NCI-H2107 (cell line): ENCODE data around the gene SLC35A2.

ENCODE experiments used
- DNase-seq: peaks from one replicate; lab custom pipeline; 2025; lab: John Stamatoyannopoulos, UW

SLC35A2 gene

DNA sequence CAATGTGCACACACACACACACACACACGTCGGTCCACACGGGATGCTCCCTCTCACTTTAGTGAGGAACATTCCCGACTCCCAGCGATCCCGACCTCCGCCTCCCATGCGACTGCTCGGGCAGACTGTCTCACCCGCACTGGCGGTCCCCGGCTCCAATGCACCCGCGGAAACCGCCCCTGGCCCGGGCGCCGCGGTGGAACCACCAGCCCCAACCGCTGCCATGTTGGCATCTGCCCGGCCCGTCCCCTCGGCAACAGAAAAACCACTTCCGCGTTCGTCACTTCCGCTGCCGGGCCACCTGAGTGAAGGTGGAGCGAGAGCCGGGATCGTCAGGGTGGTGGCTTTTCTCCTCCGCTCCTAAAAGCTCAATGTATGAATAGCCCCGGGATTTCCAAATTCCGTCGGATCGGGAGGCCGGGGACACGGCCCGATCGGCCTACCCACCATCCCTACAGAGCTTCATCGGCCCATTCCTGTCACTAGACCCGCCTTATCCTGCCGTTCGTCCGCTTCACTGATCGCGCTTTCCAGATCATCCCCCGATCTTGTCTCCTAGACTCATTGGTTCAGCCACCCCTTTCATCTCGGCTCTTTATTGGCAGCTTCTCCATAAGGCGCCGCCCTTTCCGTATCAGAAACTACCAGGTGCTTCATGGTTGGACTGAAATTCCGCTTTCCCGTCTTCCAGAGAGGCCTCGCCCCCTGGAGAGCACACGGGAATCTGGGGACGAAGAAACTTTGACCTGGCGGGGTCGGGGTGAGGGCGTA, at the start of gene SLC35A2:
TSS of gene SLC35A2 (minus strand) at position 235 of the 771 bp plus-strand sequence. CDS start at position 225, 10 bp downstream.
- peak; percentile 74 for DNase-seq

DNA sequence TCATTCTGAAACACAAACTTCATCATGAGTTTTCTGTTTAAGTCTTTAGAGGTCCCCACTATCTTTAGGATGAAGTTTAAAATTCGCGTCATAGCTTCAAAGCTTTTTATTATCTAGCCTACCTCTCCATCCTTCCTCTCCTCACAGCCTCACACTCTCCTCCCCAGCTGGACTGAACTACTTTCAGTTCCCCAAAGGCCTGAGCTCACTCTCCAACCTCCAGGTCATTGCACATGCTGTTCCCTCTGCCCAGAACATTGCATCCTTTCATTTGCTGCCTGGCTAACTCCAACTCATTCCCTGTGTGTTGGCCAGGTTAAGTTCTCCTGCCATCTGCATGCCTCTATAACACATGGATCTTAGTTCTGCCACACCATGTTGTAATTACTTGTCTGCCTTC, 48.8 kb upstream of the SLC35A2 start:
- no peak for DNase-seq

DNA sequence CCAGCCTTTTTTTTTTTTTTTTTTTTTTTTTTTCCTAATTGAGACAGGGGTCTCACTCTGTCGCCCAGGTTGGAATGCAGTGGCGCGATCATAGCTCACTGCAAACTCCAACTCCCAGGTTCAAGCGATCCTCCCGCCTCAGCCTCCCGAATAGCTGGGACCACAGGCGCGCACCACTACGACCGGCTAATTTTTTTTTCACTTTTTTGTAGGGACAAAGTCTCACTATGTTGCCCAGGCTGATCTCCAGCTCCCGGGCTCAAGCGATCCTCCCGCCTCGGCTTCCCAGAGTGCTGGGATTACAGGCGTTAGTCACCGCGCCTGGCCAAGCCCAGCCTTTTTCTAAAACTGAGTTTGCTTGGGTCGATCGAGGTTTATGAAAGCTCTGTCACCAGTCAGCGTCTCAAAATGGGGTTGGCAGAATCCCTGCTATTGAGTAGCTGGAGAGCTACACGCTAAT, 47.2 kb upstream of the SLC35A2 start:
- DNase-seq, result no peak

DNA sequence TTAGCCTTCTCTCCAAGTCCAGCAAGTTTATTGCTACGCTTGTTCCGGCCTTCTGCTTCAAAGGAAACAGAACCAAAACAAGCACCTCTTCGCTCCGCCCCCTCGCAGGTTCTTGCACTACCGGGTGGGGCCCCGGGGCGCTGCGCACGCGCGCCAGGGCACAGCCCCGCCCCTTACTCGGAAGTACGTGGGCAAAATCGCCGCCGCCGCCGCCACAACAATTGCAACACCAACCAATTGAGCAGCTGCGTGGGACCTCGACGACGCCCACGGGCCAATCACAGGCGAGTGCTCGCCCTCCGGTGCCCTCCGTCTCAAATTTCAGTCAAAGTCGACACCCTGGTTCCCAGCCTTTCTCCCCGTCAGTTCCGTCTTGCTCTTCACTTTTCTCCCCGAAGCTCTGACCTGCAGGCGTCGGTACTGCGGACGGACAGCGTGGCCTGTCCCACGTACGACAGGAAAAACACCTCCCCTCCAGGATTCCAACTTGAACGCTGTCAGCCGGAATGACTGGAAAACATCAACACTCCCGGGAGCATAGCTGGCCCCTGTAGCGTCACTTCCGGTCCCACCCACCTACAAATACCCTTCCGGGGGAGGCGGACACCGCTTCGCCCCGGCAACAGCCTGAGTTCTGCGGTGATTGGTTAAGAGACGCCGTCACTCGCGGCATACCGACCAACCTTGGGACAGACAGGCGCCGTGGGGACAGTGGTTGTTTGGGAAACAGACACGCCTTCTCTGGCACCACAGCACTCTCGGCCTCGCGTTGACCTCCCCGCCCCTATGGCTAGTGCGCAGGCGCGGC, 46.6 kb upstream of the SLC35A2 start:
- DNase-seq, result peak; percentile 95

DNA sequence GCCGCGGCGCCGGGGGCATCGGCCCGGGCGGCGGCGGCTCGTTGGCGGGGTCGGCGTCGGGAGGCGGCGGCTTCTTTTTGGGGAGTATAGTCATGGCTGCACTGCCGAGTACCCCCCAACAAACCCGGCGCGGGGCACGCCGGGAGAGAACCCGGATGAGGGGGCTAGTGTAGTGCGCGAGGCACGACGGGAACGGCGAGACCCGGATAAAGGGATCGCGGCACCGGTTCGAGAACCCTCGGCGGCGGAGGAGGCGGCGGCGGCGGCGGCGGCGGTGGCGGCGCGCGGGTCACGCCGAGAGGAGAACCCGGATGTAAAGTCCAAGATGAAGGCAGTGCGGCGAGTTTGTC, 46.0 kb upstream of the SLC35A2 start, which contains the start of gene OTUD5:
TSS of gene OTUD5 (minus strand) at position 131 of the 350 bp plus-strand sequence. CDS start at position 94, 37 bp downstream.
- peak; percentile 76 for DNase-seq

DNA sequence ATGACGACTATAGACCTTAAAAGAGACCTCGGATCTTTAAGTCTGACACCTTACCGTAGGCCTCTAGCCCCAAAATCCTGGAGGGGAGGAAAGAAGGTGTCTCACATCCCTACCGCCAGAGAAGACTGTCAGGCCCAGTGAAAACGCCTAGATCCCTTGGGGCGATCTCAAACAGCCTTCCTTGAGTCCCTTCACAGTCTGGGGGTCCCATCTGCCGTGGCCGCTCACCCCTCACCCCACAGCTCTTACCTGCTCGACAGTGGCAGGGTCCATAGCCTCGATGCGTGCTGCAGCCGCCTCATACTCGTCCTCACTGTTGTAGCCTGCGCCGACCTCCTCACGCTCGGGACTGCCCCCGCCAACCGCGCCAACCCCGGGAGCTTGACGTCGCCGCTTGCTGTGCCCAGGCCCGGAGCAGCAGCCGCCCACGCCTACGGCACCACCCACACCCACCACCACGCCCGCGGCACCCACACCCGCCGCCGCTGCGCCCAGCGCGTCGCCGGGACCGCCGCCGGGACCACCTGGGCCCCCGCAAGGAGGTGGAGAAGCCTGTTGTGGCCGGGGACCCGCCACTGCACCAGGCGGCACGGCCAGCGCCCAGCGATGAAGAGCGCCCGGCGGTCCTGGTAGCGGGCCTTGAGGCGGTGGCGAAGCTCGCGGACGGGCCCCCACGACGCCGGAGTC, 45.4 kb upstream of the SLC35A2 start:
- no peak for DNase-seq

DNA sequence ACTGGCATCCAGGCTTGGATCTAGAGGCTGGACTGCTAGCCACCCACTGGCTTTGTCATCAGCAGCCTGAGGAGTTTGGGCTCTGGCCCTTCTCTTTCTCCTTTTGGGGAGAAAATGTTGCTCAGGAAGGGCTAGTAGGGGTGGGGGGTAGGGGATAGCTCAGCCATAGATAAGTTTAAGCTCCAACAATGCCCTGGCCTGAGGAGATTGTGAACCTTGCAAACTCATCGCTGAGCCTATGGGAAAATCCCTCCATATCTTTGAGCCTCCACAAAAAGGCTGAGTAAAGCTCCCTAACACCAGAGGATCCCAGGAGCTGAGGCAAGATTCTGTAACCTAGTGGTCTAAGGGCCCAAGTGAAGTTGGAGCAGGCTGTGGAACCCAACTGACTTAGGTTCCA, 37.1 kb upstream of the SLC35A2 start:
- no peak for DNase-seq

DNA sequence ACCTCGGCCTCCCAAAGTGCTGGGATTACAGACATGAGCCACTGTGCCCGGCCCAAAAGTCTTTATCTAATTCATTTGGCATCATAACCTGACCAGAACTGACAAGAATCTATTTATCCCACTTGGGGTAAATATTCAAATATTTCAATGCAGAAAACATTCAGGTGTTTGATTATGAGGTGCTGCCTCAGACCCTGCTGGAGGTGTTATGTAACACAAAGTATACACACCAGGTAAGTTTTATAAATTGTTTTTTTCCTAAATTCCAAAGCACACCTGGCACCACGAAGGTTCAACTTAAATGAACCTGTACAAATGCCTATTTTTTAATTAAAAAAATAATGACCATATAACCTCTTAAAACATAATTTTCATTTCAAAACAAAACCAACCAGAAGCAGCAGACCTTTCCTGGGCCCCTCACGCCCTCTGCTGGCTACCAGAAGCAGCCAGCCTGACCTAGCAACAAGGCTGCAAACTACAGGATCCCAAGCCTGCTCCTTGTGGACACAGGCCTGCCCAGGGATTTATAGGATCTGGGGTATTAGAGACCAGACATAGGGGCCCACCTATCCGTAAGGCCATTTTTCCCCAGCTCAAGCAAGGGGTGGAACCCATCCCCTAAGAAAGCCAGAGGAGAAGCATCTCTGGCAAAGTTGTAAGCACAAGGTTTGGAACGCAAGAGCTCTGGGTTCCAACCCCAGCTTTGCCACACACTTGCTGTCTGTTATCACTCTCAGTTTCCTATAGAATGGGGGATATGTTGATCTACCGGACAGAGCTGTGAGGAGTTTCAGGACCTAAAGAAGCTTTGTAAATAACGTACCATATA, 34.3 kb upstream of the SLC35A2 start:
- DNase-seq, result no peak

DNA sequence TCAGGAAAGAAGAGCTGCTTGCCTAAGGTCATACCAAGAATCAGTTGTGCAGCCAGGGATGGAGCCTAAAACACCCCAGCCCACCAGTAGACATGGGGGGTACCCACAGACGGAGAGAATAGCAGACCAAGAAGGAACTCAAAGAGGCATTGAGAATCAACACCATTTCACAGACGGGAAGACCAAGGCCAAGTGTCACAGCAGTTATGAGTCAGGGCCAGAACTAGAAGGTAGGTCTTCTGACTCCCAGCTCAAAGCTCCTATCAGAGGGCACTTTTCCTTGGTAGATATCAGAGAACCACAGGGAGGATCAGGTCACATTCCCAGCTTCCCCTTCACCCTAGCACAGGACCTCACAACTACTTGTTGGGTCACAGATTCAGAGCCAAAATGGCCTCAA, 31.4 kb upstream of the SLC35A2 start:
- no peak for DNase-seq

DNA sequence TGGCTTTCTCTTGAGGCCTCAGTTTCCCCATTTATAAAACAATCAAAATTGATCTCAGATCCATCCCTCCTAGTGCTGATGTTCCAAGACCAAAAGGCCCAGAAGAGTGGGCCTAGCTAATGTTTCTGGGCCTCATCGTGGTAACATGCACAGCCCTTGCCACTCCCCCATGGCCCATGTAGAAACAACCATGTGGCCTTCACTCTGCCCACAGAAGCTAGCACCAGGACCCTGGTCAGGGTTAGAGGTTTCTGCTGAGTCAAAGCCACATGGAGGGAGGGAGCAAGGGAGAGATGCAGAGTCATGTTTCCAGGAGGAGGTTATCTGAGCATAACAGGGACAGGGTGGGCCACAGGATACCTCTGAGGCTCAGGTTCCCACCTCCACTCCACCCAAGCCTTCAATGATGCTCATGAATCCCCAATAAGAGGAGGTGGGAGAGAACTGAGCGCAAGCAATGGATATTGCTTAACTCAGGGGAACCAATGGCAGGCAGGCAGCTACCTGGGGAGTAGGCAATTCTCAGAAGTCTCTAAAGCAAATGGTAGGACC, 29.0 kb upstream of the SLC35A2 start:
- no peak for DNase-seq

DNA sequence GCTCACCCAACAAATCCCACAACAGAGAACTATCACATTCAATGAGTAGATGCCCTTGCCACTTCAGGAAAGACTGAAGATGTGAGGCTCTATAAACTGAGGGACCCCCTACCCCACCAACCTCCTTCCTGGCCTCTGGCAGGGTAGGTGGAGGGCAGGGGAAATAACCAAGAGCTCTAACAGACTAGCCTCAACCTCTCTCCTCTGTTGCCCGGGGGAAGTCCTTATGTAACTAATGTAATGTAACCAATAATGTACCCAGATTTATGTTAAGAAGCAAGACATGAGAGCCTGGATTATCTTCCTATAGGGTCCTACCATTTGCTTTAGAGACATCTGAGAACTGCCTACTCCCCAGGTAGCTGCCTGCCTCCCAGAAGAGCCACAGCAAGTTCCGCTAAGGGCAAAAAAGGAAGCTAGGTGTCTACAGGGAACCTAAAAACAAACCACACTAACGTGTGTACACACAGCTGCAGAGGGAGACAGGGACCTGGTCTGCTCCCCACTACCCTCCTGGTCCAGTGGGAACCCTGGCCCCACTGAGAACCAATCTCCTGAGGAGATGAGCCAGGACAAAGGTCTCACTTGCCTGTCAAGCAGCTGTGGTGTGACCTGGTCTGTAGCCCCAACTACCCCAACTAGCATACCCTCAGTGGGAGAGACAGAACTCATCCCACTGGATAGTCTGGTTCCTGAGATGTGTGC, 28.2 kb upstream of the SLC35A2 start:
- DNase-seq, result no peak

DNA sequence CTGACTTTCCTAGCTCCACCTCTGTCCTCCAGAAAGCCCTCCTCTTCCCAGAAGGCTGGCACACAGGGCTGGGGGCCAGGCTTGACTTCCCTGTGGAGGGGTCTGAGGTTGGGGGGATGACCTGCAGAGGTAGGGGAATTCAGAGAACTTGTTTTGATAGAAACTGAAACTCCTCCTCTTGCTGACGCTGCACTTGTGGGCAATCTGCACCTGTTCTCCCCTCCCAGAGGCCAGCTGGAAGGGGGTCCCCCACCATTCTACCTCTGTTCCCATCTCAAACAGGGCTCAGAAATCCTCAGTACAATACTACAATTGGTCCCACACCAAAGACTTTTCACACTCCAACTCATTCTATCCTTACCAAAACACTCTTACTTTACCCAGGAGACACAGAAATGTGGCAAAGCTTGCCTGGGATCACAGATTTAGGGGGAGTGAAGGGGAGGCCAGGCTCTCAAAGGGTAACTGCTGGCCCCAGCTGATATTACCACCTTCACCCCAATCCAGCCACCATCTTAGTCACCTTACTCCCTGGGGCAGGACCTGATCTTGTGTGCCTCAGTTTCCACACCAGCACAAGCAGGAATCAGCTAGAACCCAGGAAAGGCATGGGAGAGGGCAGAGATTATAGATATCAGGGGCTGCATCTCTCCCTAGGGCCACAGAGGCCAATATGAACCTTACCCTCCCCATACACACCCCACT, 27.4 kb upstream of the SLC35A2 start:
- no peak for DNase-seq

DNA sequence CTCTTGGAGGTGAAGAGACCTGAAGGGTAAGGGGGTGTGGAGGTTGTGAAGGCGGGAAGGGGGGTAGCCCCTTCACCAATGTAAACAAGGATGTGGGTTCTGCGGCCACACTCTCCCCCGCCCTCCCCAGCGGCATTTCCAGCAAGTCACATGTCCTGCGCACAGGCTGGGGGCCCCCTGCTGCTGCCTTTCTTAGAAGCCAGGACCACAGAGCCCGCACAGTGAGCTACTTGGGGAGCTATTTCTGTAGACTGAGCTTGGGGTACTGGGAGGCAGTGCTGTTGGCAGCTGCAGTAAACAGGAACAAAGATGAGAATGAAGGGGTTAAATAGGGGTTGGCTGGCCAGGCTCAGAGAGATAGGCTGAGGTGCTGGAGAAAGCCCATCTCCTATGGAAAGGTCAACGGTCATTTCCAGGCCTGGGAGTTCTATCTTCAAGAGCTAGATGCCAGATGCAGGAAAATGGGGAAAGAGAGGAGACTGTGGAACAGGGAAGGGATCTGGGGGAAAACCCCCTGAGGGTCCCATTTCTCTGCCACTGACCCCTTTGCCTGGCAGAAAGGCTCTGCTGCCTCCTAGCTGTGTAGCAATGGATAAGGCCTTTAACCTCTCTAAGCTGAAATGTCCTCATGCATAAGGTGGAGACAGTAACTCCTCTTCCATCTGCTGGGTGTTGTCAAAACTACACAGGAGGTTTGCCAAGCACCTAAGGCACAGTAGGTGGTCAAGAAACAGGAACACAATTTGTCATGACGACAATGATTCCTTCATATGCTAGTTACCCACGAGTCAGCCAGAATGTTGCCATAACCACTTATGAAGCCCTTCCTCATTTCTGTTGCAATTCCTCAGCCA, 25.8 kb upstream of the SLC35A2 start:
- DNase-seq, result no peak

DNA sequence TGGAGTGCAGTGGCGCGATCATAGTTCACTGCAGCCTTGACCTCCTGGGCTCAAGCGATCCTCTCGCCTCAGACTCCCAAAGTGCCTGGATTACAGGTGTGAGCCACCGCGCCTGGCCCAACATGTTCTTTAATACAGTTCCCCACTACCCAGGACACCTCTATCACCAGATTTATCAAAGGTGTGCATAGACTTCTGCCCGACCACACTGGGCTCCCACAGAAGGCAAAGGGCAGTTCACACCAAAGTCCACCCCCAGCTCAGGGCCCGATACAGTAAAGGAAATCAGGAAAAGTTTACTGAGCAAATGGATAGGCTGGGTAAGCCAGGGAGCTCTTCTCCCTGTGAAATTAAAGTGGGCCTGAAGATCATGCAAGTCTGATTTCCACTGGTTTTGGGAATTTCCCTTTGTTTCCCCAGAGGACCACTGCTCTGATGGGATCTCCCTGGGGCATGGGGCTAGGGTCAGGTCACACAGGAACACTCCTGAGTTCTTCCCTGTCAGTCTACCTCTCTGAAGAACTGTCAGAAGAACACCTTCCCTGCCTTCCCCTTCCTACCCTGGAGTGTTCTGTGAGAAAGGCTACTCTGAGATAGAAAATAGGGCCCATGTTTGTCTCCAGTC, 25.1 kb upstream of the SLC35A2 start:
- no peak for DNase-seq

DNA sequence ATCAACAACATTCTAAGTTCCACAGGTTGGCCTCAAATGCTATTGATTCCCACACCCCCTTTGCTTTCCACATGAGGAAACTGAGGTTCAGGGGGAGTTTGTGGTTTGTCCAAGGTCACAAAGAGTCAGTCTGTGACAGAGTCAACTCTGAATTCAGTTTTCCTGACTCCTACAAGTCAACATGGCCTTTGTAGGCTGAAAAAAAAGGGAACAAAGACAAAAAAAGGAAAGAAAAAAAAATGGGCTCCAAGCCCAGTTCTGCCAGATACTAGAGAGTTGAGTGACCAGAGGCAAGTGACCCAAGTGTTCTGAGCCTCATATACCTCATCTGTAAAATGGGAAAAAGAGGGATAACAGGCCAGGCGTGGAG, 23.8 kb upstream of the SLC35A2 start:
- DNase-seq, result no peak

DNA sequence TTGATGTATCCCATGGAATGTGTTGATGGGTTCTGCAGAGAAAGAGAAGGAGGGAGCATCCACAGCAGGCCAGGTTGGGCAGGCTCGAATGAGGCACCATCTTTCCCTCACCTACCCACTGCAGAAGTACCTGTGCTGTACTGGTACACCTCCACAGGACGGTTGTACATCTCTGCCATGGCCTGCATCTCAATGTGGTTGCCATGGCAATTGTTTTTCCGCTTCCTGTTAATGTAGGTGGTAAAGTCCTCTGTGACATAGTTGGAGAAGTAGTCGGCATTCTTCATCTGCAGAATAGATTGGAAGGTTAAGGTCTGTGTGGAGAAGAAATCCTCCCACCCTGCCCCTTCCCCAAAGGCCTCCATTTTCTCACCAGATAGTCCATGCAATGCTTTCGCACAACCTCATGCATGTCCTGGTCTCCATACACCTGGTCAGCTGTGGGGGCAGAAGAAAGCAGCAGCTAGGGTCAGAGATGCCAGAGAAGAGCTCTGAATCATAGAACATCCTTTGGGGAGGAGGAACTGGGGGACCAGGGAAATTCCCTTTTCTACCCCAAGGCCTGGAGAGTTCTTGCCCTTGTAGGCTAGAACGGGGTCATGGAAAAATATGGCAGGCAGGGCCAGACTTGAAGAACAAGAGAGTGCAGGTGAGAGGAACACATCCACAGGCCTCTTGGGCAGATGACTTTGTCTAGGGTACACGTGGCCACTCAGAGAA, 23.3 kb upstream of the SLC35A2 start:
- no peak for DNase-seq

DNA sequence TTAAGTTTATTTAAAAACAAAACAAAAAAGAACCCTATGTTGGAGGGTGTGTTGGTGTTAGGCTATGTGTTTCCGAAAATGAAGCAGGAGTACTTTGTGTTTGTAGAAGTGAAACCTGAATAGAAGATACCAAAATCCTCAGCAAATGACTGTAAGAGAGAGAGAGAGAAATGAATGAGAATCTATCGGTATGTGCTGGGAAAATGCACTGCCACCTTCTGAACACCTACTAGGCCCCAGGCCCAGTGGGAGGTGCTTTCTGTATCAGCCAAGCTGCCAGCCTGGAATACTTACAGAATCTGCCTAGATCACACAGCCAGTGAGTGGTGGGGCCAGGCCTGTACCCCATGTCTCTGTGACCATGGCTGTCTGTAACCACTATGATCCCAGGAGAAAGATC, 22.3 kb upstream of the SLC35A2 start:
- no peak for DNase-seq

DNA sequence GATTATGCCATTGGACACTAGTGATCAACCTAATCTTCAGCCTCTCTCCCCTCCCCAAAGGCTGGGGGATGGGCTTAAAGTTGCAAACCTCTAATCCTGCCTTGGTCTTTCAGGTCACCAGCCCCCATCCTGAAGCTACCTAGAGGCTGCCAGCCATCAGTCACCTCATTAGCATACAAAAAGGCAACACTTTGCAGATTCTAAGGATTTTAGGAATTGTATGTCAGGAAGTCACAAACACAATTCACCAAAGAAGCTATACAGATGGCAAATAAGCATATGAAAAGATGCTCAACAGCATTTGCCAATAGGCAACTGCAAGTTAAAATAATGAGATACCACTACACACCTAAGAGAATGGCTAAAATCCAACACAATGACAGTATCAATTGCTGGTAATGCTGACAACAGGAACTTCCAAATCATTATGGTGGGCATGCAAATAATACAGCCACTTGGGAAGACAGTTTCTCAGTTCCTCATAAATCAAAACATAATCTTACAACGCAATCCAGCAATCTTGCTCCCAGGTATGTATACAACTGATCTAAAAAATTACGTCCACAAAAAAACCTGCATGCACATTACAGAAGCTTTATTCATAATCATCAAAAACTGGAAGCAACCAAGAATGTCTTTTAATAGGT, 16.4 kb upstream of the SLC35A2 start:
- no peak for DNase-seq
